ENCODE data around the gene P3H1.

Gene P3H1

GRCh38 chr1:42739753-42740700, 26.8 kb downstream of the P3H1 start, which contains the start of gene CLDN19:
CLDN19 (minus strand) TSS chr1:42740236; CDS start chr1:42740063, 173 bp downstream.
- ChIA-PET CTCF (interaction anchor here (1.3 kb wide), 1 partner anchor 17 kb away, joined by 3 read pairs; no protein-coding TSS in a partner anchor), POLR2A (ENCODE audit: low non-redundant PET) (no interaction called here)
- no peak within 1 kb of the TSS for H3K27ac ChIP-seq
- no peak for DNase-seq (ENCODE audit: low spot score)
- TF ChIP-seq, protein P1, sequence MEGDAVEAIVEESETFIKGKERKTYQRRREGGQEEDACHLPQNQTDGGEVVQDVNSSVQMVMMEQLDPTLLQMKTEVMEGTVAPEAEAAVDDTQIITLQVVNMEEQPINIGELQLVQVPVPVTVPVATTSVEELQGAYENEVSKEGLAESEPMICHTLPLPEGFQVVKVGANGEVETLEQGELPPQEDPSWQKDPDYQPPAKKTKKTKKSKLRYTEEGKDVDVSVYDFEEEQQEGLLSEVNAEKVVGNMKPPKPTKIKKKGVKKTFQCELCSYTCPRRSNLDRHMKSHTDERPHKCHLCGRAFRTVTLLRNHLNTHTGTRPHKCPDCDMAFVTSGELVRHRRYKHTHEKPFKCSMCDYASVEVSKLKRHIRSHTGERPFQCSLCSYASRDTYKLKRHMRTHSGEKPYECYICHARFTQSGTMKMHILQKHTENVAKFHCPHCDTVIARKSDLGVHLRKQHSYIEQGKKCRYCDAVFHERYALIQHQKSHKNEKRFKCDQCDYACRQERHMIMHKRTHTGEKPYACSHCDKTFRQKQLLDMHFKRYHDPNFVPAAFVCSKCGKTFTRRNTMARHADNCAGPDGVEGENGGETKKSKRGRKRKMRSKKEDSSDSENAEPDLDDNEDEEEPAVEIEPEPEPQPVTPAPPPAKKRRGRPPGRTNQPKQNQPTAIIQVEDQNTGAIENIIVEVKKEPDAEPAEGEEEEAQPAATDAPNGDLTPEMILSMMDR (conservative IDR thresholded peaks at IDR 0.05; ENCODE audit: low read depth), result no peak

GRCh38 chr1:42738678-42739226, 28.1 kb downstream of the P3H1 start:
- TF ChIP-seq, protein P1 (conservative IDR thresholded peaks at IDR 0.05; ENCODE audit: low read depth), result no peak
- POLR2A ChIA-PET (ENCODE audit: low non-redundant PET), result no interaction called here
- CTCF ChIA-PET, result interaction anchor here (0.9 kb wide), 1 partner anchor 14 kb away, joined by 3 read pairs; no protein-coding TSS in a partner anchor
- no peak for DNase-seq (ENCODE audit: low spot score)
- no peak overlapping the region for H3K27ac ChIP-seq

- ChIA-PET CTCF (interaction anchor here (0.5 to 0.9 kb wide), 3 partner anchors 14 to 224 kb away, joined by 3 to 5 read pairs (median 3); no protein-coding TSS in a partner anchor), POLR2A (ENCODE audit: low non-redundant PET) (no interaction called here)
- no peak for DNase-seq (ENCODE audit: low spot score)
- peak overlapping the region; percentile 47; the same call in 1 of the 2 replicates for H3K27ac ChIP-seq
- TF ChIP-seq, protein P1 (conservative IDR thresholded peaks at IDR 0.05; ENCODE audit: low read depth), result no peak
Measured at GRCh38 chr1:42737986-42738677, 28.7 kb downstream of the P3H1 start.

DNA sequence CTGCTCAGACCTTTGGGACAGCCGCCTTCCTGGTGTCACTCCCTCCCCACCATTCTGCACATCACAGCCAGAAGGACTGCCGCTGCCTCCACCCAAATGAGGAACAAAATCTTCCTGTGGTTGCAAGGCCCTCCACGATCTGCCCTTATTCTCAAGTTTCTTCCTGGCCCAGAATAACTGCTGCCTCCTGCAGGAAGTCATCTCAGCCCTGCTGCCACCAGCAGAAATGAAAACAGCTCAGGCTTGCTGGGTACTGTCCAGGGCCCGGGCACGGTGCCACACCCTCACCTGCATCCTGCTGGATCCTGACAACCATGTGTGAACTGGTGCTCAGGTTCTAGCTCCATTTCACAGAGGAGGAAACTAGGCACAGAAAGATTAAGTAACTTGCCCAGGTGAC, 29.6 kb downstream of the P3H1 start:
- POLR2A ChIA-PET (ENCODE audit: low non-redundant PET), result no interaction called here
- TF ChIP-seq, protein P1 (conservative IDR thresholded peaks at IDR 0.05; ENCODE audit: low read depth), result no peak
- CTCF ChIA-PET, result interaction anchor here (0.6 to 0.8 kb wide), 3 partner anchors 19 to 206 kb away, joined by 3 to 5 read pairs (median 3); no protein-coding TSS in a partner anchor
- DNase-seq (ENCODE audit: low spot score), result no peak
- H3K27ac ChIP-seq, result peak overlapping the region; percentile 47

DNA sequence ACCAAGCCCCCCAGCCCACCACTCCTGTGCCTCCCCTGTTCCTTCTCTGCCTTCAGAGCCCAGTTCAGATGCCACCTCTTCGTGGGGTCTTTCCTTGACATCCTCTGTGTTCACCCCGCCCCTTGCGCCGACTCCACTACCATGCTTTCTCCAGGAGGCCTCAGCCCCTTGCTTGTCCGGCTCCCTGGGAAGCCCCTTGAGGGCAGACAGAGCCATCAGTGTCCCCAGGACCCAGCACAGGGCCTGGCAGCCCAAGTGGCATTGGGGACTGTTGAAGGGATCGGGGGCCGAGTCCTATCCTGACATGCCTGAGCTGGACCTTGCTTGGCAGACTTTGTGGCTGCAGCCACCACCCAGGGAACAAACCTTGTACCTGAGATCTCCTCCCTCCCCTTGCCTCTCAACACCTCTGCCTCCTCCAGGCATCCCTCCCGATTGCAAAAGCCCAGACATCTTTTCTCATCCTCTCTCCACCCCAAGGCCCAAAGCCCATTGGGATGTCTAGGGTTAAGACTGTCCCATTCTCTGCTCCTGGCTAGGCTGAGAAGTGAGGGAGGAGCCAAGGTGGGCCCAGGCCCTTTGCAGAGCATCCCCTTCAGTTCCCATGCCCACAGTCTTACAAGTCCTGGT, 30.1 kb downstream of the P3H1 start:
- ChIA-PET POLR2A (ENCODE audit: low non-redundant PET) (no interaction called here), CTCF (interaction anchor here (0.7 to 0.8 kb wide), 2 partner anchors 20 to 207 kb away, joined by 3 to 5 read pairs; no protein-coding TSS in a partner anchor)
- TF ChIP-seq, protein P1 (conservative IDR thresholded peaks at IDR 0.05; ENCODE audit: low read depth), result no peak
- no peak for DNase-seq (ENCODE audit: low spot score)
- H3K27ac ChIP-seq, result peak overlapping the region; percentile 47

Measured in RWPE1 (cell line).